Sciatic nerve (tissue), 2 donors: Measurements from ENCODE around the gene KRT6C. TPM values are rescaled to one million over a fixed set of nuclear protein-coding genes. Genes with fewer than 3 reads are reported as not detected.

Experiments
- ATAC-seq: fragments of 200-7000 bp; cut with Tn5 transposase; one replicate; pipeline ENCODE4 v1.9.1; 2020; ENCODE audit warnings: mild to moderate bottlenecking, moderate library complexity
- DNase-seq: peaks from one replicate; pipeline ENCODE4 v3.0.0-alpha.2; 2020; ENCODE audit warnings: low spot score
- intact Hi-C: fragments of 100-400 bp; cut with DNase I; formaldehyde crosslinking; loops from one replicate; pipeline ENCODE4 v1.14.2; 2022
- total RNA-seq: library from RNA; stranded (reverse); fragmentation: NEBNext Ultra II Directional; extraction: Animal tissue kit (Norgen Biotek cat#: 25700); gene quantifications from one replicate; pipeline ENCODE4 v1.2.1, GENCODE V29; 2021
- donor health status: DM: no; HTN: no; CAD: no.
- donor health status: DM: no; HTN: no; CAD: no.

Gene KRT6C
- total RNA-seq, 1 donor from 2014 or later = not detected

GRCh38 chr12:52418576-52419110 lies 55.0 kb downstream of the KRT6C start:
- ATAC-seq = no peak
- intact Hi-C loops = no loop called here
- DNase-seq = no peak

Other genes starting within 250 kb of the KRT6C start
- 4.0 TPM for gene KRT7, start 240.6 kb downstream of the KRT6C start, total RNA-seq
- 0.45 TPM for gene KRT86, start 199.2 kb downstream of the KRT6C start, total RNA-seq
- not detected for gene KRT81, start 182.3 kb downstream of the KRT6C start, total RNA-seq
- not detected for gene KRT83, start 152.4 kb downstream of the KRT6C start, total RNA-seq
- not detected for gene KRT85, start 106.3 kb downstream of the KRT6C start, total RNA-seq
- not detected for gene KRT84, start 88.2 kb downstream of the KRT6C start, total RNA-seq
- gene KRT82, start 67.5 kb downstream of the KRT6C start, total RNA-seq = not detected
- gene KRT75, start 39.4 kb downstream of the KRT6C start, total RNA-seq = not detected
- gene KRT6B, start 21.7 kb downstream of the KRT6C start, total RNA-seq = not detected
- gene KRT6A, start 19.5 kb upstream of the KRT6C start, total RNA-seq = not detected
- gene KRT5, start 46.6 kb upstream of the KRT6C start, total RNA-seq = 2.6 TPM
- not detected for gene KRT71, start 79.3 kb upstream of the KRT6C start, total RNA-seq
- gene KRT74, start 100.0 kb upstream of the KRT6C start, total RNA-seq = not detected
- gene KRT72, start 127.7 kb upstream of the KRT6C start, total RNA-seq = 0.18 TPM
- not detected for gene KRT73, start 144.8 kb upstream of the KRT6C start, total RNA-seq
- not detected for gene KRT2, start 178.4 kb upstream of the KRT6C start, total RNA-seq
- 1.3 TPM for gene KRT1, start 206.6 kb upstream of the KRT6C start, total RNA-seq
- not detected for gene KRT77, start 229.7 kb upstream of the KRT6C start, total RNA-seq